ENCODE results near the gene CD53. TPM values are rescaled to one million over a fixed set of nuclear protein-coding genes. Genes with fewer than 3 reads are reported as not detected.
A peak's percentile ranks its signal among the peaks of the same experiment; 100 is the strongest.

The CD53 gene
- total RNA-seq, 1 experiment from 2014 or later, result 0.49 TPM

- ChIA-PET CTCF (no interaction called here), POLR2A (no interaction called here)
- no peaks in the 10 kb centered on the region for H3K9me3 ChIP-seq (ENCODE audit: control insufficient read depth, insufficient read depth, low read depth, low read length)
- in situ Hi-C loops (cut with HindIII; ENCODE audit: low pct_unique_long_range_greater_than_20kb, low sequenced_read_pairs), result no loop called here
- TF ChIP-seq TCF7L2 (IDR thresholded peaks at IDR 0.05; ENCODE audit: low read depth, low read length) (no peak), POLR2AphosphoS5 (IDR thresholded peaks at IDR 0.05; ENCODE audit: low read depth, low read length) (no peak), REST (IDR thresholded peaks at IDR 0.05; ENCODE audit: insufficient read depth in 1 of 2, low read depth in 2 of 2, low read length in 1 of 2) (no peak), CTCF (IDR thresholded peaks at IDR 0.05) (no peak), SIN3A (IDR thresholded peaks at IDR 0.05; ENCODE audit: borderline replicate concordance, insufficient read depth, low read depth, low read length) (no peak)
- peaks cover 21% of the 10 kb centered on the region for H3K36me3 ChIP-seq (ENCODE audit: control insufficient read depth, insufficient read depth, low read length)
- H3K4me1 ChIP-seq (ENCODE audit: control insufficient read depth, insufficient read depth, low read length), result no peaks in the 10 kb centered on the region
- H3K27ac ChIP-seq (ENCODE audit: low read length), result no peak overlapping the region
- DNase-seq (ENCODE audit: low read depth, low spot score) (no peak), ATAC-seq (no peak)
- BruUV-seq (replicated peaks), result no TSS peak
- intact Hi-C loops (cut with micrococcal nuclease; ENCODE audit: unreplicated experiment), result no loop called here
- H3K4me3 ChIP-seq (ENCODE audit: low read depth in 2 of 2, low read length in 2 of 2), result no peak overlapping the region
- no peaks in the 10 kb centered on the region for H3K27me3 ChIP-seq (ENCODE audit: control insufficient read depth, insufficient read depth, low read length)
Measured at GRCh38 chr1:110945626-110946025, 72.7 kb downstream of the CD53 start.

- H3K4me3 ChIP-seq (ENCODE audit: low read depth in 2 of 2, low read length in 2 of 2), result no peak overlapping the region
- in situ Hi-C loops (cut with HindIII; ENCODE audit: low pct_unique_long_range_greater_than_20kb, low sequenced_read_pairs) (no loop called here), intact Hi-C loops (cut with micrococcal nuclease; ENCODE audit: unreplicated experiment) (no loop called here)
- ATAC-seq, result no peak
- no TSS peak for BruUV-seq (replicated peaks)
- TF ChIP-seq POLR2AphosphoS5 (IDR thresholded peaks at IDR 0.05; ENCODE audit: low read depth, low read length) (no peak), REST (IDR thresholded peaks at IDR 0.05; ENCODE audit: insufficient read depth in 1 of 2, low read depth in 2 of 2, low read length in 1 of 2) (no peak), CTCF (IDR thresholded peaks at IDR 0.05) (no peak), TCF7L2 (IDR thresholded peaks at IDR 0.05; ENCODE audit: low read depth, low read length) (no peak), SIN3A (IDR thresholded peaks at IDR 0.05; ENCODE audit: borderline replicate concordance, insufficient read depth, low read depth, low read length) (no peak)
- peaks cover 28% of the 10 kb centered on the region for H3K36me3 ChIP-seq (ENCODE audit: control insufficient read depth, insufficient read depth, low read length)
- H3K27me3 ChIP-seq (ENCODE audit: control insufficient read depth, insufficient read depth, low read length), result no peaks in the 10 kb centered on the region
- peak; percentile 7 for DNase-seq (ENCODE audit: low read depth, low spot score)
- ChIA-PET CTCF (no interaction called here), POLR2A (no interaction called here)
- H3K27ac ChIP-seq (ENCODE audit: low read length), result no peak overlapping the region
- H3K4me1 ChIP-seq (ENCODE audit: control insufficient read depth, insufficient read depth, low read length), result no peaks in the 10 kb centered on the region
- H3K9me3 ChIP-seq (ENCODE audit: control insufficient read depth, insufficient read depth, low read depth, low read length), result no peaks in the 10 kb centered on the region
Measured at GRCh38 chr1:110948038-110948810, 75.3 kb downstream of the CD53 start.
